ENCODE measurements around the gene ANKRD11. TPM values are rescaled to one million over a fixed set of nuclear protein-coding genes. Genes with fewer than 3 reads are reported as not detected.
"Not testable (repeated sequence)": the region's sequence is repeated elsewhere in the genome, so short reads cannot be mapped to it uniquely, and the experiment has no call there.

Gene ANKRD11
- polyA plus RNA-seq, 1 experiment, result 48.1 TPM

- DNase-seq (ENCODE audit: low read depth, low spot score), result no peak
- Histone ChIP-seq H3K27ac (ENCODE audit: low read depth, low read length) (peak overlapping the region; percentile 97), H3K4me3 (ENCODE audit: low read depth, low read length) (no peak overlapping the region), H3K27me3 (ENCODE audit: control insufficient read depth, insufficient read depth, low read length) (no peaks in the 10 kb centered on the region), H3K9me3 (ENCODE audit: control insufficient read depth, insufficient read depth, low read length) (peaks cover 5% of the 10 kb centered on the region; the same call in 1 of the 2 replicates)
- ChIA-PET CTCF (no interaction called here), POLR2A (no interaction called here)
- no peak for TF ChIP-seq CTCF (IDR thresholded peaks at IDR 0.05; ENCODE audit: low read depth, low read length)
These were observed 189.4 kb downstream of the ANKRD11 start for GRCh38 chr16:89300976-89301360.

GRCh38 chr16:89300311-89300975 lies 189.9 kb downstream of the ANKRD11 start:
- Histone ChIP-seq H3K9me3 (ENCODE audit: control insufficient read depth, insufficient read depth, low read length) (peaks cover 5% of the 10 kb centered on the region; the same call in 1 of the 2 replicates), H3K27me3 (ENCODE audit: control insufficient read depth, insufficient read depth, low read length) (no peaks in the 10 kb centered on the region), H3K4me3 (ENCODE audit: low read depth, low read length) (no peak overlapping the region), H3K27ac (ENCODE audit: low read depth, low read length) (peak overlapping the region; percentile 97)
- peak; percentile 27 for DNase-seq (ENCODE audit: low read depth, low spot score)
- ChIA-PET CTCF (no interaction called here), POLR2A (no interaction called here)
- no peak for TF ChIP-seq CTCF (IDR thresholded peaks at IDR 0.05; ENCODE audit: low read depth, low read length)

GRCh38 chr16:89299357-89300111 lies 190.8 kb downstream of the ANKRD11 start:
- H3K27me3 ChIP-seq (ENCODE audit: control insufficient read depth, insufficient read depth, low read length); DNase-seq (ENCODE audit: low read depth, low spot score); H3K9me3 ChIP-seq (ENCODE audit: control insufficient read depth, insufficient read depth, low read length); POLR2A ChIA-PET; CTCF ChIA-PET; H3K4me3 ChIP-seq (ENCODE audit: low read depth, low read length): not testable (repeated sequence)
- H3K27ac ChIP-seq (ENCODE audit: low read depth, low read length), result peak overlapping the region; percentile 2

- DNase-seq (ENCODE audit: low read depth, low spot score), result no peak
- Histone ChIP-seq H3K27ac (ENCODE audit: low read depth, low read length) (peak overlapping the region; percentile 2), H3K9me3 (ENCODE audit: control insufficient read depth, insufficient read depth, low read length) (peaks cover 5% of the 10 kb centered on the region; the same call in 1 of the 2 replicates), H3K27me3 (ENCODE audit: control insufficient read depth, insufficient read depth, low read length) (no peaks in the 10 kb centered on the region), H3K4me3 (ENCODE audit: low read depth, low read length) (no peak overlapping the region)
- TF ChIP-seq CTCF (IDR thresholded peaks at IDR 0.05; ENCODE audit: low read depth, low read length), result no peak
- ChIA-PET CTCF (interaction anchor here (2.3 kb wide), 1 partner anchor 10 kb away, joined by 15 read pairs; no protein-coding TSS in a partner anchor), POLR2A (no interaction called here)
These were observed 191.6 kb downstream of the ANKRD11 start for GRCh38 chr16:89298623-89299225.

DNA sequence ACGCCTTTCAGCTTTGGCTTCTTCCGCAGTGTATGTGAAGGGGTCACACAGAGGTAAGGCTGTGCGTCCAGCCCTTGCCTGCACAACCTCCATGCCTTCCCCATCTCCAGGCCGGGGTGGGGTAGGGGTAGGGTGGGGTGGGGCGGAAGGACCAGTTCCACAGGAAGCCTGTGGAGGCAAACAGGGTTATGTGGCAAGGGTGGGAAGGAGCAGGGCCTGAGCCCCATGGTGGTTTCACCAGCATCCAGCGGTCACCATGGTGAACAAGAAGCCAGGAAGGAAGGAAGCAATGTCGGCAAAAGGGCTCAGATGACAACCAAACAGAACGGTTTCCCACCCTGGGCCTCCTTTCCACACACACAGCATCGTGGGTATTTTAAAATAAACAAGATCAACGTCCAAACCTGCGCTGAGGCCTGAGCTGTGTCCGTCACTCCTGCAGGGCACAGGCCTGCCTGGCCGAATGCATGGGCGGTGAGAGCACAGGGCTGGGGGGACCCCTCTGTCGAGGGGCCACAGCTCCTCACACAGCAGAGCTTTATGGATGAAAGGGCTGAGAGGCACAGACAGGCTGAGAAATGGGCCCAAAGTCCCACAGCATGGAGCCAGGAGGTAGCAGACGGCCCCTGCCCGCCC lies 192.3 kb downstream of the ANKRD11 start:
- POLR2A ChIA-PET, result no interaction called here
- Histone ChIP-seq H3K27me3 (ENCODE audit: control insufficient read depth, insufficient read depth, low read length) (no peaks in the 10 kb centered on the region), H3K27ac (ENCODE audit: low read depth, low read length) (no peak overlapping the region), H3K4me3 (ENCODE audit: low read depth, low read length) (no peak overlapping the region), H3K9me3 (ENCODE audit: control insufficient read depth, insufficient read depth, low read length) (peaks cover 5% of the 10 kb centered on the region; the same call in 1 of the 2 replicates)
- TF ChIP-seq CTCF (IDR thresholded peaks at IDR 0.05; ENCODE audit: low read depth, low read length), result no peak
- CTCF ChIA-PET, result interaction anchor here (2.3 kb wide), 1 partner anchor 9 kb away, joined by 15 read pairs; no protein-coding TSS in a partner anchor
- DNase-seq (ENCODE audit: low read depth, low spot score), result no peak
